Smooth muscle cell (in vitro differentiated cells): Measurements from ENCODE around the gene SSTR5. TPM values are rescaled to one million over a fixed set of nuclear protein-coding genes. Genes with fewer than 3 reads are reported as not detected.

Experiments used
- DNase-seq: peaks from one replicate; lab custom pipeline; 2025; ENCODE audit not compliant: unreplicated experiment; lab: John Stamatoyannopoulos, UW
- H2AFZ ChIP-seq: fragments of 200-600 bp; sonication (generic); 2 replicates; pipeline ENCODE4 v1.6.0; 2016; ENCODE audit warnings: antibody characterized with exemption, low read depth, mild to moderate bottlenecking
- H3F3A ChIP-seq: fragments of 200-600 bp; sonication (generic); 2 replicates; pipeline ENCODE4 v1.6.0; 2017; ENCODE audit warnings: antibody characterized with exemption, low read depth
- H3K27ac ChIP-seq: fragments of 200-600 bp; sonication (generic); 2 replicates; pipeline ENCODE4 v1.5.1; 2016; ENCODE audit warnings: low read depth, mild to moderate bottlenecking
- H3K27me3 ChIP-seq: fragments of 200-600 bp; sonication (generic); 2 replicates; pipeline ENCODE4 v1.6.1; 2016; ENCODE audit warnings: low read depth, mild to moderate bottlenecking
- H3K36me3 ChIP-seq: fragments of 200-600 bp; sonication (generic); 2 replicates; pipeline ENCODE4 v1.5.1; 2016; ENCODE audit warnings: low read depth
- H3K4me1 ChIP-seq: fragments of 200-600 bp; sonication (generic); 2 replicates; pipeline ENCODE4 v1.5.1; 2016; ENCODE audit warnings: low read depth
- H3K4me2 ChIP-seq: fragments of 200-600 bp; sonication (generic); 2 replicates; pipeline ENCODE4 v1.6.0; 2016; ENCODE audit warnings: mild to moderate bottlenecking
- H3K4me3 ChIP-seq: fragments of 200-600 bp; sonication (generic); 2 replicates; pipeline ENCODE4 v1.5.1; 2016; ENCODE audit warnings: mild to moderate bottlenecking
- H3K79me2 ChIP-seq: fragments of 200-600 bp; sonication (generic); 2 replicates; pipeline ENCODE4 v1.6.0; 2016; ENCODE audit warnings: low read depth, mild to moderate bottlenecking
- H3K9ac ChIP-seq: fragments of 200-600 bp; sonication (generic); 2 replicates; pipeline ENCODE4 v1.6.0; 2016; ENCODE audit warnings: low read depth
- H3K9me3 ChIP-seq: fragments of 200-600 bp; sonication (generic); replicated peaks from 2 replicates; pipeline ENCODE4 v1.5.1; 2016; ENCODE audit warnings: low read depth
- H4K20me1 ChIP-seq: fragments of 200-600 bp; sonication (generic); 2 replicates; pipeline ENCODE4 v1.6.0; 2016; ENCODE audit warnings: low read depth
- WGBS: methylation state at CpG from one replicate; pipeline ENCODE4 v1.1.7; 2016; ENCODE audit warnings: low lambda C conversion rate; 5-methylcytosine and 5-hydroxymethylcytosine counted together
- polyA plus RNA-seq: library from polyadenylated mRNA; unstranded; fragments of >200 nt; fragmentation: Nextera tagmentation; extraction: Ambion mirVana; gene quantifications from 2 replicates; pipeline ENCODE4 v1.2.1, GENCODE V29; 2016
- total RNA-seq: library from RNA; depleted of rRNA; stranded (reverse); fragments of >200 nt; gene quantifications from 2 replicates; pipeline ENCODE4 v1.2.3, GENCODE V29; 2014
- TF ChIP-seq, protein P1 (sequence below): fragments of 200-600 bp; sonication (generic); IDR thresholded peaks from 2 replicates; pipeline ENCODE4 v1.5.1; 2017; ENCODE audit warnings: borderline replicate concordance, mild to moderate bottlenecking, antibody characterized with exemption; ENCODE audit not compliant: insufficient read depth, poor library complexity, severe bottlenecking

The SSTR5 gene
- total and polyA plus RNA-seq, 2 experiments from 2014 or later: not detected

DNA sequence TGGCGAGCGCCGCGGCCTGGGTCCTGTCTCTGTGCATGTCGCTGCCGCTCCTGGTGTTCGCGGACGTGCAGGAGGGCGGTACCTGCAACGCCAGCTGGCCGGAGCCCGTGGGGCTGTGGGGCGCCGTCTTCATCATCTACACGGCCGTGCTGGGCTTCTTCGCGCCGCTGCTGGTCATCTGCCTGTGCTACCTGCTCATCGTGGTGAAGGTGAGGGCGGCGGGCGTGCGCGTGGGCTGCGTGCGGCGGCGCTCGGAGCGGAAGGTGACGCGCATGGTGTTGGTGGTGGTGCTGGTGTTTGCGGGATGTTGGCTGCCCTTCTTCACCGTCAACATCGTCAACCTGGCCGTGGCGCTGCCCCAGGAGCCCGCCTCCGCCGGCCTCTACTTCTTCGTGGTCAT lies 6.8 kb downstream of the SSTR5 start:
- peaks cover 5% of the 10 kb centered on the region for H3K4me1 ChIP-seq
- no peak overlapping the region for H3K4me2 ChIP-seq
- no peaks in the 10 kb centered on the region for H3F3A ChIP-seq
- H4K20me1 ChIP-seq: no peaks in the 10 kb centered on the region
- no peaks in the 10 kb centered on the region for H3K36me3 ChIP-seq
- peaks cover 7% of the 10 kb centered on the region for H3K27me3 ChIP-seq
- H3K9me3 ChIP-seq: no peaks in the 10 kb centered on the region
- no peak overlapping the region for H3K4me3 ChIP-seq
- 98% methylated on average over 32 of the region's 43 CpGs for WGBS
- H2AFZ ChIP-seq: no peak overlapping the region
- no peak overlapping the region for H3K9ac ChIP-seq
- TF ChIP-seq, protein P1, sequence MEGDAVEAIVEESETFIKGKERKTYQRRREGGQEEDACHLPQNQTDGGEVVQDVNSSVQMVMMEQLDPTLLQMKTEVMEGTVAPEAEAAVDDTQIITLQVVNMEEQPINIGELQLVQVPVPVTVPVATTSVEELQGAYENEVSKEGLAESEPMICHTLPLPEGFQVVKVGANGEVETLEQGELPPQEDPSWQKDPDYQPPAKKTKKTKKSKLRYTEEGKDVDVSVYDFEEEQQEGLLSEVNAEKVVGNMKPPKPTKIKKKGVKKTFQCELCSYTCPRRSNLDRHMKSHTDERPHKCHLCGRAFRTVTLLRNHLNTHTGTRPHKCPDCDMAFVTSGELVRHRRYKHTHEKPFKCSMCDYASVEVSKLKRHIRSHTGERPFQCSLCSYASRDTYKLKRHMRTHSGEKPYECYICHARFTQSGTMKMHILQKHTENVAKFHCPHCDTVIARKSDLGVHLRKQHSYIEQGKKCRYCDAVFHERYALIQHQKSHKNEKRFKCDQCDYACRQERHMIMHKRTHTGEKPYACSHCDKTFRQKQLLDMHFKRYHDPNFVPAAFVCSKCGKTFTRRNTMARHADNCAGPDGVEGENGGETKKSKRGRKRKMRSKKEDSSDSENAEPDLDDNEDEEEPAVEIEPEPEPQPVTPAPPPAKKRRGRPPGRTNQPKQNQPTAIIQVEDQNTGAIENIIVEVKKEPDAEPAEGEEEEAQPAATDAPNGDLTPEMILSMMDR: no peak
- DNase-seq: no peak
- H3K27ac ChIP-seq: no peak overlapping the region
- H3K79me2 ChIP-seq: no peaks in the 10 kb centered on the region

DNA sequence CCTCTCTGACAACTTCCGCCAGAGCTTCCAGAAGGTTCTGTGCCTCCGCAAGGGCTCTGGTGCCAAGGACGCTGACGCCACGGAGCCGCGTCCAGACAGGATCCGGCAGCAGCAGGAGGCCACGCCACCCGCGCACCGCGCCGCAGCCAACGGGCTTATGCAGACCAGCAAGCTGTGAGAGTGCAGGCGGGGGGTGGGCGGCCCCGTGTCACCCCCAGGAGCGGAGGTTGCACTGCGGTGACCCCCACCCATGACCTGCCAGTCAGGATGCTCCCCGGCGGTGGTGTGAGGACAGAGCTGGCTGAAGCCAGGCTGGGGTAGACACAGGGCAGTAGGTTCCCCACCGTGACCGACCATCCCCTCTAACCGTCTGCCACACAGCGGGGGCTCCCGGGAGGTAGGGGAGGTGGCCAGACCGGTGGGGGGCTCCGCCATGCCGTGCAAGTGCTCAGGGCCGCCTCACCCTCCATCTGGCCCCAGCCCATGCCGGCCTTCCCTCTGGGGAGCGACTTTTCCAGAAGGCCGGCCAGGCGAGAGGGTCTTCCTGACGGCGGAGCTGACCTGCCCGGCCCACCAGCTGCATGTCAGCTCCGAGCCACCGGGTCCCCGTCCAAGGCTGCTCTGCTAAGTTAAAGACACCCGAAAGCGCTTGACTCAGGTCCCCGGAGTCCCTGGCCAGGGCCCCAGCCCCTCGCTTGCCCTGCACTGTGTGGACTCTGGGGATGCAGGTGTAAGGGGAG lies 7.4 kb downstream of the SSTR5 start:
- TF ChIP-seq, protein P1: no peak
- no peak overlapping the region for H3K27ac ChIP-seq
- no peak overlapping the region for H3K4me2 ChIP-seq
- H4K20me1 ChIP-seq: no peaks in the 10 kb centered on the region
- no peaks in the 10 kb centered on the region for H3F3A ChIP-seq
- 94% methylated on average over 45 of the region's 45 CpGs for WGBS
- H3K36me3 ChIP-seq: no peaks in the 10 kb centered on the region
- H3K9ac ChIP-seq: no peak overlapping the region
- no peak overlapping the region for H2AFZ ChIP-seq
- no peak for DNase-seq
- no peak overlapping the region for H3K4me3 ChIP-seq
- peaks cover 4% of the 10 kb centered on the region for H3K27me3 ChIP-seq
- no peaks in the 10 kb centered on the region for H3K9me3 ChIP-seq
- H3K4me1 ChIP-seq: peaks cover 5% of the 10 kb centered on the region
- no peaks in the 10 kb centered on the region for H3K79me2 ChIP-seq

DNA sequence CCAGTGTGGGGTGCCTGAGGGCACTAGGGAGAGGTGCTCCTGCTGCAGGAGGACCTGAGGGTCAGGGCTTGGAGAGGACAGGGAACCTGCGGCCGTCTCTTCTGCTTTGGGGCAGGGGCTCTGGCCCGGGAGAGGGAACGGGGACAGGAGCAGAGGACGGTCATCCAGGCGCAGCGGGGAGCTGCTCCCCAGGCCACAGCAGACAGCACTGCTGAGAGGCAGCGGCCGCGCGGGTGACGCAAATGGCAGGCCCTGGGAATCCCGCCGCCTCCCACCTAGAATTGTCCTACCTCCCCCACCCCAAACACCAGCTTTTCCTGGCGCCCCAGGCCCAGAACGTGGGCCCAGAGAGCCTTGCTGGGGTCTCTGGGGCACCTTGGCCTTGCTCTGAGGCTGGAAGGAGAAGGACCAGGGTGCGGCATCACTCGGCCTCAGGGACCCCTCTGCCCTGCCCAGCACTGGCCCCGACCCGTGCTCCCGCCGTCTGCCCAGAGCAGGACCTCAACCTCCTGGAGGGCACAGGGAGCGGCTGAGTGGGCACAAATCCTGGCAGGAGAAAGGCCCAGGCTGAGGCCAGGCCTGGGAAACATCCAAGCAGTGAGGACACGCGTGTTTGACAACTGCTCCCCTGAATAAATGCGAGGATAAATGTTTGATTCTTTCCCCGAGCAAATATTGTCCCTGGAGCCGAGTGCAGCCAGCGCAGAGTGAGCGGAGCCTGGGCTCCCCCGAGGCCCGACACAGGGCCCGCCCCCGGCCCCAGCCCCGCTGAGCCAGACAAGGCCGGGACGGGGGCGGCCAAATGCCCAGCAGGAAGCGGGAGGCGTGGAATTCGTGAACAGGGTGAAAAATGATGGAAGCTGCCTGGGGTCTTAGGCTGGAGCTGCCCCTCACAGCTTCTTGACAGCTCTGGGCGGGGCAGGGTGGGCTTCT lies 8.5 kb downstream of the SSTR5 start:
- Histone ChIP-seq H3K27ac (no peak overlapping the region), H3K4me3 (no peak overlapping the region), H3K36me3 (no peaks in the 10 kb centered on the region), H4K20me1 (no peaks in the 10 kb centered on the region), H3K9me3 (no peaks in the 10 kb centered on the region), H3K27me3 (no peaks in the 10 kb centered on the region), H3K79me2 (no peaks in the 10 kb centered on the region), H3K4me2 (peak overlapping the region; percentile 17), H3F3A (no peaks in the 10 kb centered on the region), H2AFZ (no peak overlapping the region), H3K9ac (no peak overlapping the region), H3K4me1 (peaks cover 5% of the 10 kb centered on the region)
- WGBS: 79% methylated on average over 20 of the region's 42 CpGs
- DNase-seq: no peak
- TF ChIP-seq, protein P1: no peak
